Endothelial cell of umbilical vein (primary cell): Measurements from ENCODE around the gene DCTD. TPM values are rescaled to one million over a fixed set of nuclear protein-coding genes. Genes with fewer than 3 reads are reported as not detected.

Experiments
- BruUV-seq: library from RNA; stranded (reverse); fragments of 400-500 nt; replicated peaks from 2 replicates; lab custom pipeline; 2021; lab: Mats Ljungman, UMichigan
- CTCF ChIA-PET: fragments of 300-600, 350-600 bp; sonication (Branson Sonifier 250); formaldehyde crosslinking; loops from one replicate; lab custom pipeline; 2021; ENCODE audit warnings: antibody characterized with exemption, inconsistent platforms; lab: Charles Lee
- POLR2A ChIA-PET: fragments of 300-600, 350-600 bp; sonication (Branson Sonifier 250); formaldehyde crosslinking; loops from one replicate; lab custom pipeline; 2021; ENCODE audit warnings: antibody characterized with exemption, inconsistent platforms; lab: Charles Lee
- DNase-seq: peaks from one replicate; pipeline ENCODE4 v3.0.0-alpha.2; 2011; ENCODE audit warnings: low read depth, low spot score
- FAIRE-seq: peaks from 2 replicates; lab custom pipeline; 2011; peaks lifted over from hg19 to GRCh38; lab: Jason Lieb, UNC
- H2AFZ ChIP-seq: 2 replicates; pipeline ENCODE4 v1.6.0; 2012; ENCODE audit warnings: low read depth, low read length, control low read depth, inconsistent platforms
- H3K27ac ChIP-seq: 2 replicates; pipeline ENCODE4 v1.5.1; 2011; ENCODE audit warnings: low read depth, mild to moderate bottlenecking, control low read depth, low read length, moderate library complexity; ENCODE audit not compliant: insufficient read depth
- H3K27me3 ChIP-seq, 2 experiments: 2 replicates each; pipeline versions ENCODE4 v1.6.0 to v1.6.1; 2011; ENCODE audit warnings: low read length in 2 of 2, mixed read lengths in 1 of 2; ENCODE audit not compliant: control insufficient read depth in 2 of 2, insufficient read depth in 2 of 2
- H3K36me3 ChIP-seq, 2 experiments: 2 replicates in 1 of 2; 3 replicates in 1 of 2; pipeline ENCODE4 v1.5.1; 2011; ENCODE audit warnings: low read length in 2 of 2, mild to moderate bottlenecking in 1 of 2, moderate library complexity in 1 of 2; ENCODE audit not compliant: control insufficient read depth in 2 of 2, insufficient read depth in 2 of 2; ENCODE audit errors: extremely low read depth in 1 of 2
- H3K4me1 ChIP-seq: 3 replicates; pipeline ENCODE4 v1.5.1; 2011; ENCODE audit warnings: mild to moderate bottlenecking, low read length; ENCODE audit not compliant: control insufficient read depth, insufficient read depth; ENCODE audit errors: extremely low read depth
- H3K4me2 ChIP-seq: 2 replicates; pipeline ENCODE4 v1.6.1; 2011; ENCODE audit warnings: low read length, control low read depth, mixed read lengths; ENCODE audit not compliant: insufficient read depth
- H3K4me3 ChIP-seq, 3 experiments: fragments of 200-600 bp in 1 of 3; sonication (generic), shearing (Covaris generic) in 1 of 3; replicated peaks in 1 of 3; 2 replicates each; pipeline ENCODE4 v1.5.1; 2011 to 2016; ENCODE audit warnings: control low read depth in 3 of 3, low read length in 3 of 3, mild to moderate bottlenecking in 2 of 3, inconsistent platforms in 1 of 3, low read depth in 1 of 3, moderate library complexity in 1 of 3; ENCODE audit not compliant: insufficient read depth in 1 of 3
- H3K79me2 ChIP-seq: 2 replicates; pipeline ENCODE4 v1.6.0; 2012; ENCODE audit warnings: low read length, inconsistent platforms; ENCODE audit not compliant: control insufficient read depth, insufficient read depth
- H3K9ac ChIP-seq: replicated peaks from 2 replicates; pipeline ENCODE3; 2011; ENCODE audit warnings: low read length, control low read depth; ENCODE audit not compliant: insufficient read depth; ENCODE audit errors: extremely low read depth
- H3K9me1 ChIP-seq: replicated peaks from 3 replicates; pipeline ENCODE4 v1.6.0; 2011; ENCODE audit warnings: mild to moderate bottlenecking, low read length; ENCODE audit not compliant: control insufficient read depth, insufficient read depth; ENCODE audit errors: extremely low read depth
- H3K9me3 ChIP-seq: replicated peaks from 2 replicates; pipeline ENCODE4 v1.5.1; 2012; ENCODE audit warnings: low read length, inconsistent platforms; ENCODE audit not compliant: control insufficient read depth, insufficient read depth
- H4K20me1 ChIP-seq: replicated peaks from 2 replicates; pipeline ENCODE3; 2011; ENCODE audit warnings: mild to moderate bottlenecking, low read length; ENCODE audit not compliant: control insufficient read depth, insufficient read depth; ENCODE audit errors: extremely low read depth
- EZH2 ChIP-seq: IDR thresholded peaks from 2 replicates; pipeline ENCODE4 v1.6.1; 2012; ENCODE audit warnings: borderline replicate concordance, low read depth, mild to moderate bottlenecking, moderate library complexity, low read length, inconsistent platforms; ENCODE audit not compliant: severe bottlenecking
- FOS ChIP-seq: IDR thresholded peaks from 2 replicates; pipeline ENCODE4 v1.6.1; 2011; ENCODE audit warnings: mild to moderate bottlenecking, low read length, moderate library complexity, borderline replicate concordance; ENCODE audit not compliant: insufficient read depth
- GATA2 ChIP-seq: IDR thresholded peaks from 2 replicates; pipeline ENCODE4 v1.7.0; 2011; ENCODE audit warnings: low read depth, mild to moderate bottlenecking, moderate library complexity, mixed read lengths, low read length; ENCODE audit not compliant: insufficient read length, insufficient read depth
- JUN ChIP-seq: IDR thresholded peaks from 2 replicates; pipeline ENCODE4 v1.6.1; 2011; ENCODE audit warnings: borderline replicate concordance, low read depth; ENCODE audit not compliant: insufficient read length, insufficient read depth
- MYC ChIP-seq: IDR thresholded peaks from one replicate; pipeline ENCODE4 v1.6.1; 2011; ENCODE audit warnings: mild to moderate bottlenecking, low read depth, low read length
- POLR2A ChIP-seq: IDR thresholded peaks from 2 replicates; pipeline ENCODE4 v1.6.1; 2012; ENCODE audit warnings: low read depth, mild to moderate bottlenecking, control low read depth, low read length
- POLR2AphosphoS5 ChIP-seq: IDR thresholded peaks from 2 replicates; pipeline ENCODE4 v1.6.1; 2012; ENCODE audit warnings: low read depth, mild to moderate bottlenecking, control low read depth, low read length, moderate library complexity; ENCODE audit not compliant: insufficient read depth
- dilution Hi-C: fragments of 300-500 bp; cut with MboI; formaldehyde crosslinking; loops from one replicate; pipeline ENCODE4 v1.15.0; 2019; ENCODE audit warnings: low sequenced_read_pairs; ENCODE audit not compliant: extremely low pct_ligation_motif_present
- intact Hi-C: fragments of 100-400 bp; cut with micrococcal nuclease; formaldehyde crosslinking; loops from one replicate; pipeline ENCODE4 v1.10.0; 2022
- polyA plus RNA-seq, 4 experiments: library from polyadenylated mRNA; depleted of rRNA in 3 of 4; stranded (reverse) in 3 of 4; unstranded in 1 of 4; fragments of >200 nt; gene quantifications; 2 replicates each; pipeline versions ENCODE4 v1.2.1 to v1.2.3, GENCODE V29; 2011 to 2012; ENCODE audit warnings: missing spikeins in 1 of 4
- total RNA-seq: library from RNA; stranded (reverse); gene quantifications from 2 replicates; pipeline ENCODE4 v1.2.3, GENCODE V29; 2021
- TF ChIP-seq, protein P1 (sequence below), 2 donors: IDR thresholded peaks; 1 replicate in 1 of 2; 2 replicates in 1 of 2; pipeline ENCODE4 v1.5.1; 2011; ENCODE audit warnings: low read length in 2 of 2, mild to moderate bottlenecking in 2 of 2, moderate library complexity in 2 of 2, control low read depth in 1 of 2, inconsistent platforms in 1 of 2, low read depth in 1 of 2; ENCODE audit not compliant: insufficient read depth in 1 of 2; ENCODE audit errors: extremely low read depth in 1 of 2
- TF ChIP-seq, protein P2 (sequence below): IDR thresholded peaks from 2 replicates; pipeline ENCODE4 v1.6.1; 2011; ENCODE audit not compliant: insufficient read depth, insufficient read length

Gene DCTD
- total and polyA plus RNA-seq, 2 donors (not counting 3 experiments of a cell fraction or from before 2014, with no cell fraction given): 105 to 111 TPM

DNA sequence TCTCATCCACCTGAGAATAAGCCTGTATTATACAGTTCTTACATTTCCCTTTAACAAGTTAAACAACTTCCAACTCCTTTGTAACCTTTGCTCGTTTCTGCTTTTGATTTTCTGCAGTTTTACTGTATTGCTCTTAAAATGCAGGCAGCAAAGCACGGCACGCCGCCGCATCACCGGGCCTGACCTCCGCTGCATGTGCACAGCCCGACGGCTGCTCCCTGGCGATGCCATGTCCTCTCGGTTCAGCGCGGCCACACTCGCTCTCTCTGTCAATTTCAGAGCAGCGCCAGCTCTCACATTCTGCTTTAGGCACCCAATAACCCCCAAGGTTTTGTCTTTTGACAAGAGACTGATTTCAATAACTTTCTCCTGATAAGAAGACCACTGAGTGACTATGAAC is 60.3 kb downstream of the DCTD start:
- no TSS peak for BruUV-seq
- H3K9me1 ChIP-seq: no peaks in the 10 kb centered on the region
- H3K4me3 ChIP-seq: no peak overlapping the region
- H3K27ac ChIP-seq: no peak overlapping the region
- ChIA-PET CTCF (no interaction called here), POLR2A (no interaction called here)
- no peaks in the 10 kb centered on the region for H3K27me3 ChIP-seq
- dilution Hi-C loops: no loop called here
- TF ChIP-seq GATA2 (no peak), POLR2AphosphoS5 (no peak), FOS (no peak), POLR2A (no peak), JUN (no peak), MYC (no peak), EZH2 (no peak)
- TF ChIP-seq, protein P1, sequence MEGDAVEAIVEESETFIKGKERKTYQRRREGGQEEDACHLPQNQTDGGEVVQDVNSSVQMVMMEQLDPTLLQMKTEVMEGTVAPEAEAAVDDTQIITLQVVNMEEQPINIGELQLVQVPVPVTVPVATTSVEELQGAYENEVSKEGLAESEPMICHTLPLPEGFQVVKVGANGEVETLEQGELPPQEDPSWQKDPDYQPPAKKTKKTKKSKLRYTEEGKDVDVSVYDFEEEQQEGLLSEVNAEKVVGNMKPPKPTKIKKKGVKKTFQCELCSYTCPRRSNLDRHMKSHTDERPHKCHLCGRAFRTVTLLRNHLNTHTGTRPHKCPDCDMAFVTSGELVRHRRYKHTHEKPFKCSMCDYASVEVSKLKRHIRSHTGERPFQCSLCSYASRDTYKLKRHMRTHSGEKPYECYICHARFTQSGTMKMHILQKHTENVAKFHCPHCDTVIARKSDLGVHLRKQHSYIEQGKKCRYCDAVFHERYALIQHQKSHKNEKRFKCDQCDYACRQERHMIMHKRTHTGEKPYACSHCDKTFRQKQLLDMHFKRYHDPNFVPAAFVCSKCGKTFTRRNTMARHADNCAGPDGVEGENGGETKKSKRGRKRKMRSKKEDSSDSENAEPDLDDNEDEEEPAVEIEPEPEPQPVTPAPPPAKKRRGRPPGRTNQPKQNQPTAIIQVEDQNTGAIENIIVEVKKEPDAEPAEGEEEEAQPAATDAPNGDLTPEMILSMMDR (IDR thresholded peaks at IDR 0.05; ENCODE audit: extremely low read depth in 1 of 2, insufficient read depth in 1 of 2, low read depth in 1 of 2, low read length in 2 of 2): no peak
- TF ChIP-seq, protein P2, sequence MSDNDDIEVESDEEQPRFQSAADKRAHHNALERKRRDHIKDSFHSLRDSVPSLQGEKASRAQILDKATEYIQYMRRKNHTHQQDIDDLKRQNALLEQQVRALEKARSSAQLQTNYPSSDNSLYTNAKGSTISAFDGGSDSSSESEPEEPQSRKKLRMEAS: no peak
- H3K4me1 ChIP-seq: no peaks in the 10 kb centered on the region
- H3K4me2 ChIP-seq: no peak overlapping the region
- H2AFZ ChIP-seq: no peak overlapping the region
- H3K79me2 ChIP-seq: no peaks in the 10 kb centered on the region
- DNase-seq: no peak
- no peaks in the 10 kb centered on the region for H3K36me3 ChIP-seq
- no peak overlapping the region for H3K9ac ChIP-seq
- intact Hi-C loops: no loop called here
- H3K9me3 ChIP-seq: no peaks in the 10 kb centered on the region
- no peak for FAIRE-seq
- no peaks in the 10 kb centered on the region for H4K20me1 ChIP-seq
